Type B pancreatic cell (in vitro differentiated cells): Measurements from ENCODE around the gene NUP153. TPM values are rescaled to one million over a fixed set of nuclear protein-coding genes. Genes with fewer than 3 reads are reported as not detected.
A peak's percentile ranks its signal among the peaks of the same experiment; 100 is the strongest.
"Not testable (repeated sequence)": the region's sequence is repeated elsewhere in the genome, so short reads cannot be mapped to it uniquely, and the experiment has no call there.

Source experiments
- DNase-seq: peaks from one replicate; pipeline ENCODE4 v3.0.0; 2021; ENCODE audit warnings: mixed read lengths; ENCODE audit not compliant: unreplicated experiment; ENCODE audit errors: extremely low spot score
- H3K27ac Mint-ChIP-seq: 2 replicates; pipeline ENCODE4 v1.8.0; 2021; ENCODE audit warnings: mild to moderate bottlenecking, mixed read lengths
- H3K27me3 Mint-ChIP-seq: 2 replicates; pipeline ENCODE4 v1.8.0; 2021; ENCODE audit warnings: mixed read lengths
- H3K36me3 Mint-ChIP-seq: 2 replicates; pipeline ENCODE4 v1.8.0; 2021; ENCODE audit warnings: mixed read lengths
- H3K4me1 Mint-ChIP-seq: one replicate; pipeline ENCODE4 v1.8.0; 2021; ENCODE audit warnings: mixed read lengths; ENCODE audit not compliant: unreplicated experiment
- H3K4me3 Mint-ChIP-seq: 2 replicates; pipeline ENCODE4 v1.8.0; 2021; ENCODE audit warnings: mild to moderate bottlenecking, mixed read lengths
- H3K9me3 Mint-ChIP-seq: 2 replicates; pipeline ENCODE4 v1.8.0; 2021; ENCODE audit warnings: mixed read lengths
- total RNA-seq: library from RNA; stranded (reverse); gene quantifications from 2 replicates; pipeline ENCODE4 v1.2.1, GENCODE V29; 2021; ENCODE audit warnings: low replicate concordance
- TF ChIP-seq, protein P1 (sequence below): fragments of 200-600 bp; sonication (generic); conservative IDR thresholded peaks from 2 replicates; pipeline ENCODE4 v1.5.0; 2021; ENCODE audit warnings: antibody characterized with exemption, mild to moderate bottlenecking

The NUP153 gene
- total RNA-seq, 1 donor from 2014 or later, result 51.8 TPM

GRCh38 chr6:17709476-17709875 lies 2.8 kb upstream of the NUP153 start:
- H3K4me3 Mint-ChIP-seq, result no peak overlapping the region

GRCh38 chr6:17708035-17708434 lies 1.3 kb upstream of the NUP153 start:
- not testable (repeated sequence) for H3K27me3 Mint-ChIP-seq, H3K36me3 Mint-ChIP-seq, DNase-seq, H3K4me1 Mint-ChIP-seq, H3K9me3 Mint-ChIP-seq
- Mint-ChIP-seq H3K27ac (peak overlapping the region; percentile 46), H3K4me3 (peak overlapping the region; percentile 20)

More at GRCh38 chr6:17709476-17709875, 2.8 kb upstream of the NUP153 start:
- Mint-ChIP-seq H3K4me1 (peaks cover 5% of the 10 kb centered on the region), H3K9me3 (no peaks in the 10 kb centered on the region), H3K27ac (peak overlapping the region; percentile 9), H3K36me3 (no peaks in the 10 kb centered on the region), H3K27me3 (no peaks in the 10 kb centered on the region)
- DNase-seq, result no peak
- TF ChIP-seq, protein P1, sequence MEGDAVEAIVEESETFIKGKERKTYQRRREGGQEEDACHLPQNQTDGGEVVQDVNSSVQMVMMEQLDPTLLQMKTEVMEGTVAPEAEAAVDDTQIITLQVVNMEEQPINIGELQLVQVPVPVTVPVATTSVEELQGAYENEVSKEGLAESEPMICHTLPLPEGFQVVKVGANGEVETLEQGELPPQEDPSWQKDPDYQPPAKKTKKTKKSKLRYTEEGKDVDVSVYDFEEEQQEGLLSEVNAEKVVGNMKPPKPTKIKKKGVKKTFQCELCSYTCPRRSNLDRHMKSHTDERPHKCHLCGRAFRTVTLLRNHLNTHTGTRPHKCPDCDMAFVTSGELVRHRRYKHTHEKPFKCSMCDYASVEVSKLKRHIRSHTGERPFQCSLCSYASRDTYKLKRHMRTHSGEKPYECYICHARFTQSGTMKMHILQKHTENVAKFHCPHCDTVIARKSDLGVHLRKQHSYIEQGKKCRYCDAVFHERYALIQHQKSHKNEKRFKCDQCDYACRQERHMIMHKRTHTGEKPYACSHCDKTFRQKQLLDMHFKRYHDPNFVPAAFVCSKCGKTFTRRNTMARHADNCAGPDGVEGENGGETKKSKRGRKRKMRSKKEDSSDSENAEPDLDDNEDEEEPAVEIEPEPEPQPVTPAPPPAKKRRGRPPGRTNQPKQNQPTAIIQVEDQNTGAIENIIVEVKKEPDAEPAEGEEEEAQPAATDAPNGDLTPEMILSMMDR, result no peak

DNA sequence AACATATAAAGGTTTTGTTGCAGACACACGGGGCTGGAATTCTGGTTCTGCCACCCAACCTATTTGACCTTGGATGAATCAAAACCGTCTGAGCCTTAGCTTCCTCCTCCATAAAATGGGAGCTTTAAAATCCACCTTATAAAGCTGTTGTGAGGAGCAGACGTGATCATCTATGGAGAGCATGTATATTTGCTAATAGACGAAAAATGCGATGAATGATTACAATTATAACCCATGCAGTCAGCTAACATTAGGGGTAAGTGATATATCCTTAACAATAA lies 586 bp upstream of the NUP153 start:
- Mint-ChIP-seq H3K27ac (peak overlapping the region; percentile 97), H3K9me3 (no peaks in the 10 kb centered on the region), H3K4me3 (peak overlapping the region; percentile 94), H3K27me3 (no peaks in the 10 kb centered on the region), H3K4me1 (peaks cover 10% of the 10 kb centered on the region), H3K36me3 (no peaks in the 10 kb centered on the region)
- TF ChIP-seq, protein P1, result no peak
- no peak for DNase-seq

- H3K27ac Mint-ChIP-seq, result peak overlapping the region; percentile 97
- DNase-seq, result peak; percentile 73
- no peaks in the 10 kb centered on the region for H3K36me3 Mint-ChIP-seq
- no peaks in the 10 kb centered on the region for H3K27me3 Mint-ChIP-seq
- TF ChIP-seq, protein P1, result peak; percentile 36
- peaks cover 10% of the 10 kb centered on the region for H3K4me1 Mint-ChIP-seq
- no peaks in the 10 kb centered on the region for H3K9me3 Mint-ChIP-seq
- peak overlapping the region; percentile 94 for H3K4me3 Mint-ChIP-seq
Observed at GRCh38 chr6:17705778-17706579, 746 bp downstream of the NUP153 start.

DNA sequence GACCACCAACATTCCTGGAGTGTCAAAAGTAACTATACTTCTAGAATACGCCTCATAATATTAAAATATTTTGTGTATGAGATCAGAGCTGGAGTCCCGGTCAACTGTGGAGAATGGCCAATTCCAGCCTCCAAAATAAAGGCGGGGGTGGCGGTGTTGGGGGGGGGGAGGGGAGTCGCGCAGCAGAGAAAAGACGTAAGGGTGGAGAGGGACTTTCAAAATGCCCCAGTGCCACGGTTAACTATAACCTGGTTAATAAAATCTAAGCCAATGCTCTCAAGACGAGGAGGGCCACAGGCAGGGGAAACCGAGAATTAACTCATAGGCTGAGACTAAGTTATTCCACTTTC lies 1.3 kb downstream of the NUP153 start:
- H3K4me1 Mint-ChIP-seq, result peaks cover 10% of the 10 kb centered on the region
- H3K27me3 Mint-ChIP-seq, result no peaks in the 10 kb centered on the region
- H3K27ac Mint-ChIP-seq, result peak overlapping the region; percentile 97
- H3K9me3 Mint-ChIP-seq, result no peaks in the 10 kb centered on the region
- H3K4me3 Mint-ChIP-seq, result peak overlapping the region; percentile 94
- H3K36me3 Mint-ChIP-seq, result no peaks in the 10 kb centered on the region
- TF ChIP-seq, protein P1, result no peak
- no peak for DNase-seq

DNA sequence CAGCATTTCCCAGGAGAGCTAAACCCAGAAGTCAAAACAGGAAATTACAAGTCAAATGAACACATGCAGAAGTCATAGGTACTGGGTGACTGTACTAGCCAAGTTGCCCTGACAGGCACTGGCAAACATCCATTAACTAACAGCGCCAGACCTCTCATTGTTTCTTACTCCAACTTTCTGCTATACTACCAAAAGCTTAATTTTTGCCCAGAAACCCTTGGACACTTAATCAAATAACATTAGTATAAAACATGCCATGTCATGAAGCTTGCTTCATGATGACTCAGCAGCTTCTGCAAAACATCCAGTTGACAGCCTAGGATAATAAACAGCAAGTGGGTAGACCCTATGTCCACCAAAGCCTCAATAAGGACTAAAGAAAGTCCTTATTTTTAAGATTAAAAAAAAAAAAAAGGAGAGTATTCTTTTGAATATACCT lies 3.5 kb downstream of the NUP153 start:
- H3K4me3 Mint-ChIP-seq, result peak overlapping the region; percentile 65
- DNase-seq, result no peak
- H3K9me3 Mint-ChIP-seq, result no peaks in the 10 kb centered on the region
- peak overlapping the region; percentile 84 for H3K27ac Mint-ChIP-seq
- TF ChIP-seq, protein P1, result no peak
- no peaks in the 10 kb centered on the region for H3K36me3 Mint-ChIP-seq
- peaks cover 10% of the 10 kb centered on the region for H3K4me1 Mint-ChIP-seq
- H3K27me3 Mint-ChIP-seq, result no peaks in the 10 kb centered on the region
